GM19438 (cell line): ENCODE data around the gene MYMX.
"Not testable (repeated sequence)": the region's sequence is repeated elsewhere in the genome, so short reads cannot be mapped to it uniquely, and the experiment has no call there.

Experiments
- ATAC-seq: cut with Tn5 transposase; IDR thresholded peaks from one replicate; pipeline ENCODE4 v1.9.1; 2021; ENCODE audit warnings: low read depth; ENCODE audit not compliant: unreplicated experiment

MYMX gene

GRCh38 chr6:44185953-44186634, 30.6 kb upstream of the MYMX start:
- ATAC-seq: no peak

GRCh38 chr6:44186635-44187025, 30.1 kb upstream of the MYMX start:
- no peak for ATAC-seq

GRCh38 chr6:44188819-44189218, 27.9 kb upstream of the MYMX start:
- no peak for ATAC-seq

- no peak for ATAC-seq
Measured at GRCh38 chr6:44189257-44189656, 27.5 kb upstream of the MYMX start.

- no peak for ATAC-seq
Measured at GRCh38 chr6:44190715-44191114, 26.0 kb upstream of the MYMX start.

- ATAC-seq: no peak
Measured at GRCh38 chr6:44192428-44193041, 24.2 kb upstream of the MYMX start.

- no peak for ATAC-seq
Measured at GRCh38 chr6:44193307-44193910, 23.3 kb upstream of the MYMX start.

- ATAC-seq: no peak
Measured at GRCh38 chr6:44194326-44194725, 22.4 kb upstream of the MYMX start.

- not testable (repeated sequence) for ATAC-seq
Measured at GRCh38 chr6:44196351-44196750, 20.4 kb upstream of the MYMX start.

- ATAC-seq: no peak
Measured at GRCh38 chr6:44198684-44199083, 18.0 kb upstream of the MYMX start.

GRCh38 chr6:44199883-44200282, 16.8 kb upstream of the MYMX start:
- no peak for ATAC-seq

GRCh38 chr6:44201200-44201599, 15.5 kb upstream of the MYMX start:
- no peak for ATAC-seq

GRCh38 chr6:44201638-44202303, 15.0 kb upstream of the MYMX start:
- no peak for ATAC-seq

GRCh38 chr6:44202332-44202971, 14.3 kb upstream of the MYMX start:
- ATAC-seq: no peak

GRCh38 chr6:44202972-44203750, 13.6 kb upstream of the MYMX start:
- ATAC-seq: no peak

GRCh38 chr6:44203955-44204354, 12.8 kb upstream of the MYMX start:
- no peak for ATAC-seq

- ATAC-seq: no peak
Measured at GRCh38 chr6:44207966-44208365, 8.8 kb upstream of the MYMX start.

- no peak for ATAC-seq
Measured at GRCh38 chr6:44211284-44211683, 5.4 kb upstream of the MYMX start.

GRCh38 chr6:44214307-44214706, 2.4 kb upstream of the MYMX start:
- no peak for ATAC-seq
